ENCODE data around the gene LAMTOR5.

- TF ChIP-seq POLR2AphosphoS5 (IDR thresholded peaks at IDR 0.05): no peak
- no peak for TF ChIP-seq POLR2A (IDR thresholded peaks at IDR 0.05)
These were observed 49.7 kb upstream of the LAMTOR5 start for GRCh38 chr1:110457206-110457605.

Measured in sigmoid colon (tissue), 4 donors.